DMS 273 treated with DMSO at 0.1 percent for 48 hours (cell line): ENCODE data around the gene HDAC9.

Experiments used
- DNase-seq: peaks from one replicate; lab custom pipeline; 2025; lab: John Stamatoyannopoulos, UW

HDAC9 gene

DNA sequence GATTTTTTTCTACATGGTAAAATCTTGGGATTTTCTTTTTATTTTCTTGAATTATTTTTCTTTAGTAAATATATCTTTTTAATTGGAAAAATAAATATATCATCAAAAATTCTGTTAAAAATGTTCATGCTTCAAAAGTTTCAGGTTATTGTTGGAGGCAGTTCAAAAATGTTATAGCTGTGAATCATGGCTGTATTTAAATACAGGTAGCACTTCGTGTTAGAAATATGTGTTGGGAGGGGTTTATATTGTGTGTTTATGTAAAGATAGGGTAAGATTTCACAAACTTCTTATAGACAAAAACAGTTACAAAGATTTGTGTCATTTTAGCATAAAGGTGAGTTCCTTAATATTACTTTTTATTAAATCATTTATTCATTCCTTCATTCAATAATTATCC, 60.4 kb downstream of the HDAC9 start:
- DNase-seq: no peak

DNA sequence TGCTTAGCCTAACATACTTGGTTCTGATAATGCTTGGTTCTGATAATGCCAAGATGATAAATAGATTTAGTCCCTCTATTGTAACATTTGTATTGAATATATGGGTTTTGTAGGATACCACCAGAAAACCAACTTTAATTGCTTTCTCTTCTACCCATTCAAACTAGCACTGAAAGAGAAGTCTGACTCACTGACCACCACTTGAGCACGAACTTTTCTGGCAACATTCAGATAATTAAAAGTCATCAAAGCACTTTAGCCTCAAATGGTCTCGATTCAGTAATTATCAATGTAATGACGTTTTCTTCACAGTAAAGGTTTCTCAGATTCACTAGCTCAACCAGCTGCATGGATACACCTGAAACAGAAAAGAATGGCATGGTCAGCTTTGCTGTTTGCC, 63.0 kb downstream of the HDAC9 start:
- no peak for DNase-seq

DNA sequence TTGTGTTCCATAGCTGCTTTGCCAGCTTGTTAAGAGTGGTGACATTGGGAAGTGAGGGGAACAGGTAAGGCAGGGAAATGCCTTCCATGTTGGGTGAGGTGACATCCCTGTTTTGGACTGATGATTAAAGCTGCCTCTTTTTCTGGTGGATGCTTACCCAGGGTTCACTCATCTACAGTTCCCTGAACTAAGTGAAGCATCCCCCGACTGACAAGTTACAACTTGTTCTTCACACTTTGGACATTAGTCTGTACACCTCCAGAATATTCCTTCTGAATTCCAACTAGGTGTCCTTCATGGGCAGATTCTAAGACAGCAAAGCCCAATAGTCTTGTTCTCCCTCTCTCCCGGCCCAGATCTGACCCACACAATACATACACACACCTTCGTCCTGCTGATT, 63.4 kb downstream of the HDAC9 start:
- no peak for DNase-seq

GRCh38 chr7:18559756-18560155, 64.2 kb downstream of the HDAC9 start:
- no peak for DNase-seq

DNA sequence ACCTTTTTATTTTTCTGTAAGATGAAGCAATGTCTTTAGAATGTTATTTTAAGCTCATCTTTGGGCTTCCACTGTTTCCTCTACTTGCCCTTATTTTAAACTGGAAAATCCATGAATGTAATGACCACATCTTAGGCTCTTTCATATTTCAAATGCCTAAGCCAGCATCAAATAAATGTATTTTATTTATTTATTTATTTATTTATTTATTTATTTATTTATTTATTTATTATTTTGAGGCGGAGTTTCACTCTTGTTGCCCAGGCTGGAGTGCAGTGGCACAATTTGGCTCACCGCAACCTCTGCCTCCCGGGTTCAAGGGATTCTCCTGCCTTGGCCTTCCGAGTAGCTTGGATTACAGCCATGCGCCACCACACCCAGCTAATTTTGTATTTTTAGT, 69.2 kb downstream of the HDAC9 start:
- no peak for DNase-seq

- peak; percentile 87 for DNase-seq
These were observed 69.8 kb downstream of the HDAC9 start for GRCh38 chr7:18565337-18565736.

DNA sequence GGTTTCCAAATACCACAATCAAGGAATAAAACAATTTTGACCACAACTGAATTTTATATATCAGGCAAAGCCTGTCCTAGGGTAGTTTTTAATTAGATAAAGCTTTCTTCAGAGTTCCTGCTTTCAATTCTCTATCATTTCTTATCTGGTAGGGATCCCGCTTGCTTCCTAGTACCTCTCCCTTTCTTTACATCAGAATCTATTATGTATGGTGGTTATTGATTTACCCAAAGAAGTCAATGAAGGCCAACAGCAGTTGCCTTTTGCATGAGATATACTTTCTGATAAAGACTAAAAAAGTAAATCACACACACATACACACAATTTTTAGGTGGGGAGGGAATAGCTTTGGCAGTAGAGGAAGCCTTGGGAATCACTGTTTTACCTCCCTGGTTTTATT, 70.7 kb downstream of the HDAC9 start:
- no peak for DNase-seq

- DNase-seq: no peak
These were observed 71.3 kb downstream of the HDAC9 start for GRCh38 chr7:18566829-18567228.

DNA sequence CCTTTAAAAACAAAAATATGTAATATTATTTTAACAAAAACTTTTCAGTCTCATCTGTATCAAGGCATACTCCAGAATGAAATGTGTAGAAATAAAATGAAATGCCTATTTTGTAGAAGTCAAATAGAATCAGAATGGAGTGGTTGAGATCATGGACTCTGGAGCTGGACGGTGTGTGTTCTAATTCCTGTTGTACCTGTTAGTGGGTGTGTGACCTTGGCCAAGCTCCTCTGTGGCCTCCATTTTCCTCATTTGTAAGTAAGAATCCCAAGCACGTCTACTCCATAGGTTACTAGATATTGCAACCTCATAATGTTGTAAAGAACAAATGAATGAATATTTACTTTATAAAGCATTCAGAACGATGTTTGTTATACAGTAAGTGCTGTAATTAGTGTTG, 74.9 kb downstream of the HDAC9 start:
- no peak for DNase-seq

GRCh38 chr7:18570890-18571478, 75.4 kb downstream of the HDAC9 start:
- DNase-seq: peak; percentile 30

DNA sequence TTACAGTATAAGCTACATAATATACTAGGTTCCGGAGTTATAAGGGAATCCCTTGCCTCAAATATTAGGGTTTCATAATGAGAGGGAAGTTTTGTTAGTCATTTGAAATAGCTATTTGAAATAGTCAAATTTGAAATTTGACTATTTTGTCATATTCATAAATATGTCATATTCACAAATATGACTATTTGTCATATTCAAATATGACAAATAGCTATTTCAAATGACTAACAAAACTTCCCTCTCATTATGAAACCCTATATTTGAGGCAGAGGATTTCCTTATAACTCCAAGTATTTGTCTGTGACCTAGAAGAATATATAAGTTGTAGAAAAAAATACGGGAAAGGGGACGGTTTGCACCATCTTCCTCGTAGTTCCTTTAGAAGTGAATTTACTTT, 76.6 kb downstream of the HDAC9 start:
- no peak for DNase-seq

- DNase-seq: no peak
These were observed 77.3 kb downstream of the HDAC9 start for GRCh38 chr7:18572885-18573284.

DNA sequence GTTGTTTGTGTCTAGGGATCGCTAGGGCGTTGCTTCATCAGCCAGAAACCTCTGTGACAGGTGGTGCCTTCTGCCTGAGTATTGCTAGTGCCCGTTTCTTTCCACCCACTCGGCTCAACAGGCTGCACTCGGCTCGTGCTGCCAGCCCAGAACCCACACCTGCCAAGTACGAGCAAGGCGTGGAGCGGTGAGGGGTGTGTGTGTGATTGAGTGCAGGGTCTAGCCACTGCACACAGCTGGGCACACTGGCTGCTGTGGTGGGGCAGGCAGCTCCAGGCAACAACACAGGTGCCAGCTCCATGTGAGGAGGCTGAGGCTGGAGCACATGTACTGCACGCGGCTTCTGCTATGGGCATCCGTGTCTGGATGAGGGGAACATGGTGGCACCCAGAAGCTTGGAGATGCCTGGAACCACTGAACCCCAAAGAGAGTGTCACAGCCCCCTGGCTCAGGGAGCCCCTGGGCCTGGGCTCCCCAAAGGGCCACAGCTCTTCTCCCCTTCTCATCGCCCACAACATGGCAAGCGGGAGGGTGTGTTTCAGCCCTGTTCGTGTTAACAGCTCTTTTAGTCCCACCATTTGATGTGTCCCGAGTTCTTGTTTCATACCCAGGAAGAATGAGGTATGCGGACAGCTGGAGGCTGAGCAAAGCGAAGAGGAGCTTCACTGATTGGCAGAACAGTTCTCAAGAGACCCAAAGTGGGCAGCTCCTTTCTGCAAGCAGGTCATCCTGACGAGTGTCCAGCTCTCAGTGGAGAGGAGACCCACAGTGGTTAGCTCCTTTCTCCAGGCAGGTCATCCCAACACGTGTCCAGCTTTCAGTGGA, 78.1 kb downstream of the HDAC9 start:
- DNase-seq: peak; percentile 14

- no peak for DNase-seq
These were observed 78.6 kb downstream of the HDAC9 start for GRCh38 chr7:18574235-18574540.

DNA sequence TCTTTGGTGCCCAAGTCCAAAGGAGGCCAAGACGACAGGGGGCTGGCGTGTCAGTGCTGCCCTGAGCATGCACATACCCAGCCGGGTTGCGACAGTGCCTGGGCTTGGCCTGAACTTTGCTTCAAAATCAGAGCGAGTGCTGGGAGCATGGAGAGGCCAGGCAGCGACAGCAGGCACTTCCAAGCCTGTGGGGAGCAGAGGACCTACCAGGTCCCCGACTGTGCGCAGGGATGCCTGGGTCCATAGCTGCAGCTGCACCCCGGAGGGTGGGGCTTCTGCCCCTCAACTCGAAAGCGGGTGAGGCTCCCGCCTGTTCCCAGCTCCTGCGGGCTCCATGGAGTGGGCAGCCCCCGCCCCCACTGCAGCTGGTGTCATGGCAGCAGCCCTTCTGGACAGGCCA, 79.1 kb downstream of the HDAC9 start:
- no peak for DNase-seq

DNA sequence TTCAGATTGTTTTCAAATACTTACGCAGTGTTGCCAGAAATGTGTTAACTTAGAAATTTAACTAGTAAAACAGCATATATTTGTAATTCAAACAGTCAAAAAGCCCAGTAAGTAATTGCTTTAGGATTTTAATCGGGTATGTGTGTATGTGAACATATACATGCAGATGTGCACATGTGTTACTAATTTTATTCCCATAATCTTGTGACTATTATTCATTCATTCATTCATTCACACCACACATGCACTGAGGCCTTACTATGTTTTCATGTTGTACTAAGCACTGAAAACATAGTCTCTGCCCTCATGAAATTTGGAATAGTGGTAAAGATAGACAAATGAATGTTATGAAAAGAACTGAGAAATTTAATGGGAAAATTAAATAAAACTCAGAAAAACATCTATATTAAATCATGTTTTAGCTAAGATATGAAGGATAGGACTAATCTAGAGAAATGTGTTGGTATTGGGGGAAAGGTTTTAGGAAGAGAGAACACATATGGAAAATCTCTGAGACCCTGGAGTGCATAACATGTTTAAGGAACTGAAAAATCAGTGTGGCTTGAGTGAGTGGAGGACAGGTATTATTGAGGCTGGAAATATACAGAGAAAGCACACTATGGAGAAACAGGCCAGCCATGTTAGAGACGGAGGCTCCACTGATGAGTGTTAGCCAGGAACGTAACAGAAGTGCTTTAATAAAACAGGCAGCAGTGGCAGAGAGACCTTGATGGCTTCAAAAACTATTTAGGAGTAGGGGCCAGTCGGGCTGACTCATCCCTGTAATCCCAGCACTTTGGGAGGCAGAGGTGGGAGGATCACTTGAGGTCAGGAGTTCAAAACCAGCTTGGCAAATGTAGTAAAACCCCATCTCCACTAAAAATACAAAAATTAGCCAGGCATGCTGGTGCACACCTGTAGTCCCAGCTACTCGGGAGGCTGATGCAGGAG, 80.3 kb downstream of the HDAC9 start:
- no peak for DNase-seq

DNA sequence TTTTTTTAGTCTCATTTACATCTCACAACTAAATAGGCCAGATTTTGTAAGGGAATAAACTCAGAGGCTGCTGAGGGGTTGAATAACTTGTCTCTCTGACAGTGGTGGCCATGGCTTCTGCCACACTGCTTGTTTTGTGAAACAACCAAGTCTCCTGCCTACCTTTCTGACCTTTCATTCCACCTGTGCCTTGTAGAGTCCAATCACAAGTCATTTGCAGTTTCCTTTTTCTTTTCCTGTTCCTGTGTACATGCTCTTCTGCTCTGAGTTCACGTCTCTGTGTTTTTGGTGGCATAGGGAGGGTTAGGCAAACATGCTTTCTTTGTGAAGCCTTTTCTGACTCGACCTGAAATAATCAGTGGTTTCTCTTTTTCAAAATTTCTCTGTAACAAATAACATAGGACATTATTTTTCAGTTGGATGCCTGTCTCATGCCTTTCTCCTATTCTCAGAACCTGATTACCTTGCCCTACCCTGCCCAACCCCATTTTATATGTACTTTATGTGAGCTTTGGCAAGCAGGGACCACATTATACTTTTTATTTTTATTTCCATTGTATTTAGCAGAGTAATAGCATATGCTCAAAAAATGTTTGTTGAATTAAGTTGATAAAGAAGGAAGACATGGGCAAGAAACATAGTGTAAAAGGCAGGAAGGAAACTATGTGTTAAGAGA, 81.7 kb downstream of the HDAC9 start:
- no peak for DNase-seq

DNA sequence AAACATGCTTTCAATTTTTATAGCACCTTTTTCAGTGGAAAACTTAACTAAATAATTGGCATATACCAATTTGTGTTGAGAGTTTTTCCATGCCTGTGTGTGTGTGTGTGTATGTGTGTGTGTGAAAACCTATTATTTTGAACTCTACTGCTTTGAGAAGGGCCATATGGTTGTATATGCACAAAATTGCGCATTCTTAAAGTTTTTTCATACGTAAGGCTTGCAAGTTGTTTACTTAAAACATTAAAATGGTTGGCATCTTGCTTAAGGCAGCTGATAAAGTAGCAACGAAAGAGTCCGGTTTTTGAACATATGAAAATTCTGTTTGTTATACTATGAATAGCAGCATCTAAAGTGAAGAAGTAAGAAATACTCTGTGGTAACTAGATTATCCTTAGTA, 84.1 kb downstream of the HDAC9 start:
- no peak for DNase-seq

DNA sequence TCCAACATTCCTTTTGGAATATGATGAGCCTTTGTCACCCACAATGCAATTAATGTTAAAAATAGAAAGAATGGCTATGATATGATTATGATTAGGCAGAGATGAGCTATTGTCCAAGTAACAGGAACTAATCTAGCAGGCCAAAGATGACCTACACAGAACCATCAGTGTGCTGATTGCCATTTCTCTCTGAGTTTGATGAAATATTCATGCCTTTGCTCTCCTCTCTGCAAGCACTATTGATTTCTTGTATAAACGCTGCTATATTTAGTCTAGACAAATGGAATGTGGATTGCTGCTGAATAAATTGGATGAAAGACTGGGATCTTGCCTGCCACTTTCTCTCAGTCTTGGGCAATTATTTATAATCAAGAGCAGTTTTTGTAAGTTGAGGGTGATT, 85.4 kb downstream of the HDAC9 start:
- no peak for DNase-seq

GRCh38 chr7:18583305-18583704, 87.8 kb downstream of the HDAC9 start:
- DNase-seq: no peak

- no peak for DNase-seq
These were observed 94.7 kb downstream of the HDAC9 start for GRCh38 chr7:18590241-18590640.

DNA sequence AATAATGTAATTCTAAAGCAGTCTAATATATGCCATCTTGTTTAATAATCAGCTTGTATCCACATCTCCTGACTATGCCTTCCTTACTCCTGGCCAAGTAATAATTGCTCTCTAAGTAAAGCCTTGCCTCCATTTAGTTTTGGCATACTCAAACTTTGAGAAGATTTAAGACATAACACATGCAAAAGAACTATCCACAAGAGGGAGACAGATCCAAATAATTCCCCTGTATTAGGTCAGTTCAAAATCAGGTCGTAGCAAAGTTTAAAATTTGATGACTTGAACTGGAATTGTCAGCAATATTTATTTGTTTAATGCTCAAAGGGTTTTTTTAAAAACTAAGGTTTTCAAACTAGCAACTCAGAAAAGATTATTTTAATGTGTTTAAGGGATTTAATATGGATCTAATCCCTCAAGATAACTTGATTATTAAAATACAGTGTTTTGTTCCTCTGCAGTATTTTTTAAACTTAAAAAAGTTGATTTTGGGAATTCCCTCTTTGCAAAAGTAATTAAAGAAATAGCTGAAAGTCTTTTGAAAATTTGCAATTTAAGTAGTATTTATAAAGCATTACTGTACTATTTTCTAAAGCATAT, 95.3 kb downstream of the HDAC9 start:
- DNase-seq: peak; percentile 56
